Measurements from ENCODE around the gene DIP2C. TPM values are rescaled to one million over a fixed set of nuclear protein-coding genes. Genes with fewer than 3 reads are reported as not detected.

DIP2C gene
- total and polyA plus RNA-seq, 2 donors from 2014 or later, result 6.2 to 22.6 TPM

GRCh38 chr10:565676-566075 lies 123.8 kb downstream of the DIP2C start:
- H3K9me3 ChIP-seq (ENCODE audit: control insufficient read depth in 2 of 3, insufficient read depth in 1 of 3, low read length in 3 of 3), result peaks cover 0 to 11% (median 0%) of the 10 kb centered on the region in 3 donors
- H3K4me1 ChIP-seq (ENCODE audit: control insufficient read depth in 2 of 3, insufficient read depth in 2 of 3, low read depth in 1 of 3, low read length in 3 of 3), result peaks cover 0 to 24% (median 19%) of the 10 kb centered on the region in 3 donors
- no peaks in the 10 kb centered on the region for H3K27me3 ChIP-seq (ENCODE audit: control insufficient read depth, insufficient read depth, low read length)
- DNase-seq (no peak), FAIRE-seq (no peak)
- no peak overlapping the region for H3K27ac ChIP-seq (ENCODE audit: low read depth in 2 of 2, low read length in 2 of 2)
- no peak overlapping the region for H3K4me3 ChIP-seq (ENCODE audit: low read length in 3 of 3)
- H3K9ac ChIP-seq (ENCODE audit: low read length in 3 of 3), result no peak overlapping the region
- TF ChIP-seq, protein P1, sequence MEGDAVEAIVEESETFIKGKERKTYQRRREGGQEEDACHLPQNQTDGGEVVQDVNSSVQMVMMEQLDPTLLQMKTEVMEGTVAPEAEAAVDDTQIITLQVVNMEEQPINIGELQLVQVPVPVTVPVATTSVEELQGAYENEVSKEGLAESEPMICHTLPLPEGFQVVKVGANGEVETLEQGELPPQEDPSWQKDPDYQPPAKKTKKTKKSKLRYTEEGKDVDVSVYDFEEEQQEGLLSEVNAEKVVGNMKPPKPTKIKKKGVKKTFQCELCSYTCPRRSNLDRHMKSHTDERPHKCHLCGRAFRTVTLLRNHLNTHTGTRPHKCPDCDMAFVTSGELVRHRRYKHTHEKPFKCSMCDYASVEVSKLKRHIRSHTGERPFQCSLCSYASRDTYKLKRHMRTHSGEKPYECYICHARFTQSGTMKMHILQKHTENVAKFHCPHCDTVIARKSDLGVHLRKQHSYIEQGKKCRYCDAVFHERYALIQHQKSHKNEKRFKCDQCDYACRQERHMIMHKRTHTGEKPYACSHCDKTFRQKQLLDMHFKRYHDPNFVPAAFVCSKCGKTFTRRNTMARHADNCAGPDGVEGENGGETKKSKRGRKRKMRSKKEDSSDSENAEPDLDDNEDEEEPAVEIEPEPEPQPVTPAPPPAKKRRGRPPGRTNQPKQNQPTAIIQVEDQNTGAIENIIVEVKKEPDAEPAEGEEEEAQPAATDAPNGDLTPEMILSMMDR (IDR thresholded peaks at IDR 0.05; ENCODE audit: borderline replicate concordance, extremely low read depth, insufficient read depth), result no peak
- intact Hi-C loops (cut with DNase I), result no loop called here
- H3K36me3 ChIP-seq (ENCODE audit: control insufficient read depth in 2 of 3, insufficient read depth in 3 of 3, low read length in 3 of 3), result no peaks in the 10 kb centered on the region

GRCh38 chr10:565146-565545 lies 124.3 kb downstream of the DIP2C start:
- peaks cover 2 to 29% (median 21%) of the 10 kb centered on the region in 3 donors for H3K4me1 ChIP-seq (ENCODE audit: control insufficient read depth in 2 of 3, insufficient read depth in 2 of 3, low read depth in 1 of 3, low read length in 3 of 3)
- no peak overlapping the region for H3K4me3 ChIP-seq (ENCODE audit: low read length in 3 of 3)
- DNase-seq (no peak), FAIRE-seq (no peak)
- intact Hi-C loops (cut with DNase I), result no loop called here
- H3K9me3 ChIP-seq (ENCODE audit: control insufficient read depth in 2 of 3, insufficient read depth in 1 of 3, low read length in 3 of 3), result peaks cover 0 to 11% (median 0%) of the 10 kb centered on the region in 3 donors
- no peaks in the 10 kb centered on the region for H3K36me3 ChIP-seq (ENCODE audit: control insufficient read depth in 2 of 3, insufficient read depth in 3 of 3, low read length in 3 of 3)
- no peaks in the 10 kb centered on the region for H3K27me3 ChIP-seq (ENCODE audit: control insufficient read depth, insufficient read depth, low read length)
- H3K27ac ChIP-seq (ENCODE audit: low read depth in 2 of 2, low read length in 2 of 2), result no peak overlapping the region
- H3K9ac ChIP-seq (ENCODE audit: low read length in 3 of 3), result no peak overlapping the region
- TF ChIP-seq, protein P1 (IDR thresholded peaks at IDR 0.05; ENCODE audit: borderline replicate concordance, extremely low read depth, insufficient read depth), result no peak

DNA sequence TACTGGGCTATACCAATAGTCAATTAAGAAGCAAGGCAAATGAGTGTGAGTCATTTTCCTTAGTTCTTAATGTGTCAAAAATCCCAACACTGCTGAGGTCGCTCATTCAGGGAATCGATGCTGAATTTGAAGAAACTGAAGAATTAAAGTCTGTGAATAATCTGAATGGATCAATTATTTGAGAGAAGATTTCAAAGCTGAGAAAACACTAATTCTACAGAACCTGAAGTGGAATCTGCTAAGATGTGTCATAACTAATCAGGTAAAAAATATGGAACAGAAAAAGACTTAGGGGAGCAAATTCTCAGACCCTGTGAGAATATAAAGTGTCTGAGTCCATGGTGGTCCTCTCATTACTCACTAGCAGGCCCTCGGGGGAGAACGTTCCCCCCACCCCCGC lies 125.6 kb downstream of the DIP2C start:
- peaks cover 3 to 39% (median 26%) of the 10 kb centered on the region in 3 donors for H3K4me1 ChIP-seq (ENCODE audit: control insufficient read depth in 2 of 3, insufficient read depth in 2 of 3, low read depth in 1 of 3, low read length in 3 of 3)
- FAIRE-seq, result no peak
- DNase-seq, result no peak

More for the DNA sequence above, 125.6 kb downstream of the DIP2C start:
- H3K9me3 ChIP-seq (ENCODE audit: control insufficient read depth in 2 of 3, insufficient read depth in 1 of 3, low read length in 3 of 3), result peaks cover 0 to 11% (median 0%) of the 10 kb centered on the region in 3 donors
- H3K4me3 ChIP-seq (ENCODE audit: low read length in 3 of 3), result no peak overlapping the region
- H3K9ac ChIP-seq (ENCODE audit: low read length in 3 of 3), result no peak overlapping the region
- H3K27me3 ChIP-seq (ENCODE audit: control insufficient read depth, insufficient read depth, low read length), result no peaks in the 10 kb centered on the region
- TF ChIP-seq, protein P1 (IDR thresholded peaks at IDR 0.05; ENCODE audit: borderline replicate concordance, extremely low read depth, insufficient read depth), result no peak
- H3K36me3 ChIP-seq (ENCODE audit: control insufficient read depth in 2 of 3, insufficient read depth in 3 of 3, low read length in 3 of 3), result no peaks in the 10 kb centered on the region
- no peak overlapping the region for H3K27ac ChIP-seq (ENCODE audit: low read depth in 2 of 2, low read length in 2 of 2)
- intact Hi-C loops (cut with DNase I), result no loop called here

Data from kidney (tissue), 14 donors.